ENCODE results near the gene CT47C1.
A peak's percentile ranks its signal among the peaks of the same experiment; 100 is the strongest.
"Not testable (repeated sequence)": the region's sequence is repeated elsewhere in the genome, so short reads cannot be mapped to it uniquely, and the experiment has no call there.

The CT47C1 gene

DNA sequence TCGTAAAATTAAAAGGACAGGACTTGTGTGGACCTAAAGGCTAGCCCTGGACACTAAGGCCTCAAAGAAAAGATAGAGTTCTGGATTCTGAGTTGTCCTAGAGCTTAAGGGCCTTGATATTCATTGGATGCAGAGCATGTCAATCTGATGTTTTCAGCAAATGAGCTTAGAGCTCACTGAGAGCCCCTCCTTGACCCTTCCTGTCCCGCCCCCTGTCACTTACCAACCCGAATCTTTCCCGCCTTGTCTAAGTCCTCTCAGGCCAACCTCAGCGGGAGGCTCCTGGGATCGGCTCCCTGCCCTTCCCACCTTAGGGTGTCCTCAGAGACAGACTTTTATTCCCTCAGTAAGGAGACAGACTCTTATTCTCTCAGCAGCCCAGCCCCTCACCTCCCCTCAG, at the start of gene CT47C1:
Gene CT47C1, plus strand, starts transcription at position 250 of the 400 bp plus-strand sequence. CDS start 233 bp downstream, outside the sequence.
- no peak for DNase-seq

DNA sequence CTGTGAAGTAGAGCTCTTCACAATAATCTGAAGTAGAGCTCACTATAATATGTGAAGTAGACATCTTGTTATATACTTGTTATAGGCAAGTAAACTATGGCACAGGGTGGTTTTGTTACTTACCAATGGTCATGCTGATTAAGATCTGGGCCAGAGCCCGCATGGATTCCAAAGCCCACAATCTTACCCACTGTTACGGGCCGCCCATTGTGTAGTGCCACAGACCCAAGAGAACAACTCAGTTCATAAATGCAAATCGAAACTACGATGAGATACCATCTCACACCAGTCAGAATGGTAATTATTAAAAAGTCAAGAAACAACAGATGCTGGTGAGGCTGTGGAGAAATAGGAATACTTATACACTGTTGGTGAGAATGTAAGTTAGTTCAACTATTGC, 46.9 kb upstream of the CT47C1 start:
- DNase-seq = no peak

DNA sequence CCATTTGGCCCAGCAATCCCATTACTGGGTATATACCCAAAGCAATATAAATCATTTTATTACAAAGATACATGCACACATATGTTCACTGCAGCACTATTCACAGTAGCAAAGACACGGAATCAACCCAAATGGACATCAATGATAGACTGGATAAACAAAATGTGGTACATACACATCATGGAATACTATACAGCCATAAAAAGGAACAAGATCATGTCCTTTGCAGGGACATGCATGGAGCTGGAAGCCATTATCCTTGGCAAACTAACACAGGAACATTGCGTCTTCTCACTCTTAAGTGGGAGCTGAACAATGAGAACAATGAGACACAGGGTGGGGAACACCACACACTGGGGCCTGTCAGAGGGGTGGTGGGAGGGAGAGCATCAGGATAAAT, 46.4 kb upstream of the CT47C1 start:
- DNase-seq = not testable (repeated sequence)

DNA sequence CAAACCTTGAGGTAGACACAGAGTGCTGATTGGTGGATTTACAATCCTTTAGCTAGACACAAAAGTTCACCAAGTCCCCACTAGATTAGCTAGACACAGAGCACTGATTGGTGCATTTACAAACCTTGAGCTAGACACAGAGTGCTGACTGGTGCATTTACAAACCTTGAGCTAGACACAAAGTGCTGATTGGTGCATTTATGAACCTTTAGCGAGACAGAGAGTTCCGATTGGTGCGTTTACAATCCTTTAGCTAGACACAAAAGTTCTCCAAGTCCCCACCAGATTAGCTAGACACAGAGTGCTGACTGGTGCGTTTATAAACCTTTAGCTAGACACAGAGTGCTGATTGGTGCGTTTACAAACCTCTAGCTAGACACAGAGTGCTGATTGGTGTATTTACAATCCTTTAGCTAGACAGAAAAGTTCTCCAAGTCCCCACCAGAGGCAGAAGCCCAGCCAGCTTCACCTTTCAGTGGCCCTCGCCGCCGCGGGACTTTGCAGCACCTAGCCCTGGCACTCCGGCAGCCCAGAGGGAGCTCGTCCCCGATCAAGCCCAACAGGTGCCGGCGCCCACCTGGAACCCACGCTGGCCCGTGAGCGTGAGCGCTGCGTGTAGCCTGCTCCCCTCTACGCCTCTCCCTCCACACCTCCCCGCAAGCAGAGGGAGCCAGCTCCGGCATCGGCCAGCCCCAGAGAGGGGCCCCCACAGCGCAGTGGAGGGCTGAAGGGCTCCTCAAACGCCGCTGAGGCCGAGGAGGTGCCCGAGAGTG, 44.6 kb upstream of the CT47C1 start:
- DNase-seq = not testable (repeated sequence)

DNA sequence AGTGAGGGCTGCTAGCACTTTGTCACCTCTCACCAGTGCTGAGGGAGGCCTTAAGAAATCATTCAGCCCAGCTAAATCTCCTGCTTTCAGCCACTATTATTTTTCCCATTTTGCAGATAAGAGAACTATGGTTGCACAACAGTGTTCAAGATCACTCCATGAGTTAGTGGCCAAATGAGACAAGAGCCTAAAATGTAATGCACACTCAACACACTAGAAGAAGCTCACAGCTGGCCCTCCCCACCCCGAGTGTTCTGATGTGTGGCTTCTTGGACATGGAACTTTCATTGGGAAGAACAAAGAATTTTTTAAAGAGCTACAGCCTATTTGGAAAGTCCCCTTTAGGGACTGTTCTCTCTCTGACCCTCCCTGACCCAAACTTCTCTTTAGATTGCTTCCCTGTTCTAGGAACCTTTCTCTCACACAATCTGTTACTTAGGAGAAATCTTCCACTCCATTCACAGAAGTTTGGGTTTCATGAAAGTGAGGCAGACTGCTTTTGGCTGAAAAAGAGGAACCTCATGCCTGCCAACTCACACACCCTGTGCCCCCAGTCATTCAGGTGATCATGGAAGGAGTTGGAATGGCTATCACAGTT, 44.0 kb upstream of the CT47C1 start:
- no peak for DNase-seq

DNA sequence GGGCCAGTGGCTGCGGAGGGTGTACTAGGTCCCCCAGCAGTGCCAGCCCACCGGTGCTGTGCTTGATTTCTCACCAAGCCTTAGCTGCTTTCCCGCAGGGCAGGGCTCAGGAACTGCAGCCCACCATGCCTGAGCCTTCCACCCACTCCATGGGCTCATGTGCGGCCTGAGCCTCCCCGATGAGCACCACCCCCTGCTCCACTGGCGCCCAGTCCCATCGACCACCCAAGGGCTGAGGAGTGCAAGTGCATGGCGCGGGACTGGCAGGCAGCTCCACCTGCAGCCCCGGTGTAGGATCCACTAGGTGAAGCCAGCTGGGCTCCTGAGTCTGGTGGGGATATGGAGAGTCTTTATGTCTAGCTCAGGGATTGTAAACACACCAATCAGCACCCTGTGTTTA, 43.1 kb upstream of the CT47C1 start:
- DNase-seq = not testable (repeated sequence)

DNA sequence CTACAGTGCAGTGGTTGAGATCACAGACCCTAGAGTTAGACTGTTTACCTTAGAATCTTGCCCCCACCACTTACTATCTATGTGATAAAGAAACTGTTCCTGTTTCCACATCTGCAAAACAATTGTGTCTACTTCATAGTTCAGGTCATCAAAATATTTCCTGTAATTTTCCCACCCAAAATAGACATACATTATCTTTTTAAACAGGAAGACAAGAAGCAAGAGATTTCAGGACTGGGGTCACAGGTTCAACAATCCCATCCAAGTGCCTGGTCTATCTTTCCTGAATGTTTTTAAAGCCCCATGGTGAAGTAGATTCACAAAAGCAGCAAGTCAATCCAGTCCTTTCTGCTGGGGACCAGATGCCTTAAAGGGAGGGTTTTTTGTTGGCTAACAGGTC, 41.8 kb upstream of the CT47C1 start:
- no peak for DNase-seq

DNA sequence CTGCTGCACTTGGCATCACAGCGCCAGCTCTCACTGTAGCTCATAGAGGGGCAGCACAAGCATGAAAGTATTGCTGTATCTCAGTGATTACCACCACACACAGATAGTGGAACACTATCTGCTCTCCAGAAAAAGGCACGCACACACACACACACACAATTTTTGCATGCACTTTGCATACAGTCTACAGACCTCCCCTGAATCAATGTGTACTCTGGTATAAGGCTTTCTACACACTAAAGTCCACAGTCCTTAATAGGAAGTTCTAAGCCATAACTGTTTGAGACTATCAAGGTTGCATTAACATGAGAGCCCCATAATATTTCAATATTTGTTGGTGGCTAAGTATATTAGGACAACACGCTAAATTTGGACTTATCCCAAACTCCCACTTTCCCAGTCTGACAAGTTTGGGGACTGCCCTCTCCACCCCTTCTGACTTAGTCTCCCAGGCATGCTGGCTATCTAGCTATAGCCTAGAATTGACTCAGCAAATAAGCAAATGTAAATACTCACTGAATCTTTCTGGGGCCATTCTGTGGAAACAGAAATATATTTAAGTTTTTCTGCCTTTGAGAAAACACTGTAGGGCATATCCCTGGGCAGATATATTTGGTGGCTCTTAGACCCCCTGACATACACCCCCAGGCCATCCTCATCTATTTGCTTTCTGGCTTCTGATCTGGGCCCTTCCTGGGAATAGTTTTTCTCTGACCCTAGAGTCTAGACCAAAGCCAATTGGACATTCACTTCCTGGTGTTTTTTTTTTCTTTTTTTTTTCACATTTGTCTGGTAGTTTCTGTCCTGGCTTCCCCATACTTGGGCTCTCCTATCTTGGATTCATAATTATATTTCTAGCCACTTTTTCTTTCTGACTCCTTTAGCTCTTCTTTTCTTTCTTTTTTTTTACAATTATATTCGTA, 36.4 kb upstream of the CT47C1 start:
- no peak for DNase-seq

DNA sequence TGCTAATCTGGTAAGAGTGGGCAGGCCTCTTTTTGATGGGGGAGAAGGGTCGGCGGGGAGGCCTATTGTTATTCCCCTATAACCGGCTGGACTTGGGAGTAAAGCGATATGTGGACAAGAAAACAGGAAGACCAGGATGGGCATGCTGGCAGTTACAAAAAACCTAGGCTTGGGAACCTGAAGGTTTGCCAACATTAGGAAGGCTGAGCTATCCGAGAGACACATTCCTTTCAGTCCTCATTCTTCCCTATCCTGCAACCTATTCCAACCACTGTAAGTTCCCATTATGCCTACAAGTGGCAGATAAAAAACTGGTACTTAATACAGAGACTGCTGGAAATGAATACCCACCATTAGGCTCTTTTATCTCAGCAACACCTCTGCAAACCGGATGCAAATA, 32.4 kb upstream of the CT47C1 start:
- no peak for DNase-seq

DNA sequence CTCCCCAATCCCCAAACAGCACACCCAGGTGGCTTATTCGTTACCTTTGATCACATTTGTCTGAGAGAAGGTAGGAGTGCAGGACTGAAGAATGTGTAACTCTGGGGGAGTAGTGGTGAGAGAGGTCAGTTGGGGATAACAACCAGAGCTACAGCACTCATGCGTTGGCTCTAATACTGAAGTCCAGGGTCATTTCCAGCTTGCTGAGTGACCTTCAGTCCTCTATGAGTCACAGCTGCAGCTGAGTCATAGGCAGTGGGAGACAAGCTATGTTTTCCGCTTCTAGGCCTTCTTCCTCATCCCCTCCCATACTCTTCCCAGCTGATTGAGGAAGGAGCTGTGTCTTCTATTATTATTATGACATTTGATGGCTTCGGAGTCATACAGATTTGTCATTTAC, 31.6 kb upstream of the CT47C1 start:
- DNase-seq = no peak

DNA sequence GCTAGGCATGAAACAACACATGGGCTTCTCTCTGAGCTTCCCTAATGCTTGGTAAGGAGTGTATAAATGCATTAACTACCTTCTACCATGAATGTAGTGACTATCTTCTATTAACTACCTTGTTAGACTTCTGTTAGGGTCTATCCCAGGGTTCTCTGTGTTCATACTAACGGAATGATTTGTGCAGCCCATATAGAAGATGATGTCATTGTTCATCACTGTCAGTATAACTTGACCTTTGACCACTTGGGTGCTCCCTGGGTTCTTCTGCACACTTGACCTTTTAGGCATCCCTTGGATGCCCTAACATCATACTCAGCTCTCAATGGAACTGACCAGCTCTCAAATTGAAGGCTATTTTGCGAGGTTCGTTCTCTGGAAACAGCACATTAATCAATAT, 30.8 kb upstream of the CT47C1 start:
- DNase-seq = no peak

DNA sequence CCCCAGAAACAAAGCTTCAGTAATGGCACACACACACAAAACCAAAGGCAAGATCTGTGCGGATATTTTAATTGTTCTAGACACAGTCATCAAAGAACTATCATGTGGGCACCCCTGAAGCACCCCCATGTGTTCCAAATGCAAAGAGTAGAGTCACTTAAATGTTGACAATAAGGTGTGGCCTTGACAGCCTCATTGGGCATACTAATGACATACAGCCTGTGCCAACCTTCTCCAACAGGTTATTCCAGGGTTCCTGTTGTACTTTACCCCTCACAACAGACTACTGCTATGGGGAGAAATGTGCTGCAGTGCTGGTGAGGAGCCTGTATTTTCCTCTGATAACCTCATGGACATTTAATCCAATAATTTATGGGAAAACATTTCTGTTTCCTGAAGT, 29.8 kb upstream of the CT47C1 start:
- no peak for DNase-seq

DNA sequence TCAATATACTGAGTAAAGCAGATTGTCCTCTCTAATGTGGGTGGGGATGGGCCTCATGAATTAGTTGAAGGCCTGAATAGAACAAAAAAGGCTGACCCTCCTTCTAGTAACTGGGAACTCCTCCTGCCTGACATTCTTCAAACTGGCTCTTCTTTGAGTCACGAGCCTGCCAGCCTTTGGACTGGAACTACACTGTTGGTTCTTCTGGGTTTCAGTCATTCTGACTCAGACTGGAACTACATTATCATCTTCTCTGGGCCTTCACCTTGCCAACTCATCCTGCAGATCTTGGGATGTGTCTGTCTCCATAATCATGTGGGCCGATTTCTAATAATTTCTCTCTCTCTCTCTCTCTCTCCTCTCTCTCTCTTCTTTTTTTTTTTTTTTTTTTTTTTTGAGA, 26.9 kb upstream of the CT47C1 start:
- no peak for DNase-seq

DNA sequence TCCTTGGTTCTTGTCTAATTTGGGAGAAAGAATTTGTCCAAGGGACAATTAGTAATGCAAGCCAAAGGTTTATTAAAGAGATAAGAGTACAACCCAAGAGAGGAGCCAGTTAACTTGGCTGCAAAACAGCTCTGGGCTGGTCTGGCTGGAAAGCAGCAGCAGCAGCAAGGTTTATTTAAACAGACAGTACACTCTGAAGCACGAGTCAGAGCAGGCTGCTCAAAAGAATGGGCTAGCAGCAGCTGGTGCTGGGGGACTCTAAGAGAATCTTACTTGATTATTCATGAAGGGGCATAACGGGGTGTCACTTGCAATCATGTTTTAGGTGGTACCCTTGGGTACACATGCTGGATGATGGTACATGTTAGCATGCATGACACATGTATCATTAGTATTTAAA, 17.1 kb upstream of the CT47C1 start:
- DNase-seq = no peak

DNA sequence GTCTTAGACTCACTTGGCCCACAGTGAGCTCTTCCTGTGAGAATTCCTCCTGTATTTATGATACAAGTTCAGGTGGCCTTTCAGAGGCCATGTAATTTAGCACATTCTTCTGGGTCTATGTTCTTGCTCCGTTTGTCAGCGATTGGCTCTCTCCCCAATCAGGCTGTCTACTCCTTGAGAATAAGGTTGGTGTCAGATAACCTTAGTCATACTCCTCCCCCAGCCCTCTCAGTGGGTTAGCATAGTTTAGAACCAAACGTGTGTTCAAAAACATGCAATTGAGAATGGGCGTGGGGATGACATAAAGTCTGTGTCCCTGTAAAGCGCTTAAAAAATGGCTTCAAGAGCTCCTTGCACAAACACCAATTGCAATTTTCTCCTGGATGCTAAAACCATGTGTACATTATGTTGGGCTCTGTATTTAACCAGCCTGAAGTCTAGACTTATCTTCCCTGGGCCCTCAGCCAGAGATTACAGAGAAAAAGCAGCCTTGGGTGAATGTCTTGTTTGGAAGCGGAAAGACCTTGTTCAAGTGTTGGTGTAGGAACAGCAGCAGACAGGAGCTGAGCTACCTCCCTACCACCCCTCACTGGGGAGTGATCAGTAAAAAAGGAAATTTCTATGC, 9.9 kb upstream of the CT47C1 start:
- DNase-seq = no peak

DNA sequence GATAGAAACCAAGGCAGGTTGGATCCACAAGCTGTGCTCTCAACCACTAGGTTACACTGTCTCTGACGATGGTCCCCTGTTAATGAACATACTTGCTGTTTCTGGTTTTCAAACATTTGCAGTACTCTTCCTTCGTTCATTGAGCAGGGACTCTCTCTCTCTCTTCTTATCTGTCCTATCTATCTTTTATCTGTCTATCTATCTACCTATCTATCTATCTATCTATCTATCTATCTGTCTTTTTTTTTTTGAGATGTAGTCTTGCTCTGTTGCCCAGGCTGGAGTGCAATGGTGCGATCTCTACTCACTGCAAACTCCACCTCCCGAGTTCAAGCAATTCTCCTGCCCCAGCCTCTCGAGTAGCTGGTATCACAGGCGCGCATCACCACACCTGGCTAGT, 9.4 kb upstream of the CT47C1 start:
- no peak for DNase-seq

DNA sequence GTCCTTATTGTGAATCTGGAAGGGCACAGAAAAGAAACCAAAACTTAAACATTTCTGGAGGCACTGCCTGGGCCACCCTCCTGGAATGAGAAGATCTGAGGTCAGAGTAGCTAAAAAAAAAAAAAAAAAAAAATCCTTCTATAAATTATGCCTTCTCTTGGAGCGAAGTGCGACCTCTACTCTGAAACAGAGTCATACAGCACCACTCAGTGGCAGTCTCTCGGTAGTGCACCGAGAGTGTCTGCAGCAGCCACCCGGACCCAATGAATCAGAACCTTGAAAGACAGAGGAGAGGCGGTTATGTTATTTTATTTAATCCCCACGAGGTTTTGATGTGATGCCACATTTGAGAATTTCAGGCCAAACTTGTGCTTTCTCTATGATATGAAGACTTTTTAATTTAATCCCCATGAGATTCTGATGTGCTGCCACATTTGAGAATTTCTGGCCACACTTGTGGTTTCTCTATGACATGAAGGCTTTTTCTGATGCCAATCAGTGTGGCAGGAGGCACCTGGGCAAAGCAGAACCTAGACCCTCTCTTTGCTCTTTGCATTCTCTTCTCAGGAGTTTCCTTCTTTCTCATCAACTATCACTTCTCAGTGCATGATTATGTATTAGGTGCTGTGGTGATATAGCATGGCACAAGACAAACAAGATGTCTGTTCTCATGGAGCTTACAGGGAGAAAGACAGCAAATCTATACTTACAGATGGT, 5.6 kb upstream of the CT47C1 start:
- peak; percentile 51 for DNase-seq

DNA sequence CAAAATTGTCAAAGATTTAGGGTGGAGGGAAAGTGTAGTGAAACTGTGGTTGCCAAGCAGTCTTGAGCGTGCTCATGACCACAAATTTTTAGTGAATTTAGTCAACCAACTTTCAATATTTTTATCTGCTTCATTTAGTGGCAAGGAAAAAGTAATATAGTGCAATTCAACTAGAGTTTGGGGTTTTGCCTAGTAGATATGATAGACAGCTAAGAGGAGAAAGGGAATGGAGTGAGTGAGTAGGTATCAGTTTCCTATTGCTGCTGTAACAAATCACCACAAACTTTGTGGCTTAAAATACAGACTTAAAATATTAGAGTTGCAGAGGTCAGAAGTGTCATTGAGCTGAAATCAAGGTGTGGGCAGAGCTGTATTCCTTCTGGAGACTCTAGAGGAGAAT, 3.7 kb upstream of the CT47C1 start:
- no peak for DNase-seq

DNA sequence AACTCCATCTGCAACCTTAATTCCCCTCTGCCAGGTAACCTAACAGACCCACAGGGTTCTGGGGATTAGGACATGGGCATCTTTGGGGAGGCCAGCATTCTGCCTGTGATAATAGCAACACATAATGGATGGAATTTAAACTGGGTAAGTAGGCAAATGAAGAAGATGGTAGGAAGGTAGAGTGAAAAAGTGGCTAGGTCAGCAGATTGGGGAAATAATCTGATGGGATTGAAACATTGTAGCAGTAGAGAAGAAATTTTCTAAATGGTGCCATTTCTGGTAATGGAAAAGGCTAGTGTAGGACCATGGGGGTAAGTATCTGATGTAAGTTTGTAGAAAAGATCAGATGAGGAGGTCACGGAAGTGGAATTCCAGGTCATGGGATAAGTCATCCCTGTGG, 3.0 kb upstream of the CT47C1 start:
- no peak for DNase-seq

DNA sequence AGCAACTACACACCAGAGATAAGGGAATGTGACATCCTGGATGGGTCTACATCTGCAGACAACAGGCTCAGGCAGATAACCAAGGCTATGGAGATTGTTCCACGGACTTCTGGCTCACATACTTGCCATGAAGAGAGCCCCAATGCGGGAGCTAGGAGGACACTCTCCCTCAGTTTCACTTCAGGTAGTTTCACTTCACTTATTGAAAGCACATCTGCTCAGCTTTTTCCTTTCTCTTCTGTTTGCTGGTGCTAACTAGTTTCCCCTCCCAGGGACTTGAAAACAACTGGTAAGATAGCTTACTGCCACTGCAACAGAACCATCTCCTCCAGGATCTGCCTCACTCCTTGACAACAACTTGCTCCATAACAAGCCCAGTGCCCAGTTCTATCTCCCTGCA, 1.4 kb upstream of the CT47C1 start:
- no peak for DNase-seq

DNA sequence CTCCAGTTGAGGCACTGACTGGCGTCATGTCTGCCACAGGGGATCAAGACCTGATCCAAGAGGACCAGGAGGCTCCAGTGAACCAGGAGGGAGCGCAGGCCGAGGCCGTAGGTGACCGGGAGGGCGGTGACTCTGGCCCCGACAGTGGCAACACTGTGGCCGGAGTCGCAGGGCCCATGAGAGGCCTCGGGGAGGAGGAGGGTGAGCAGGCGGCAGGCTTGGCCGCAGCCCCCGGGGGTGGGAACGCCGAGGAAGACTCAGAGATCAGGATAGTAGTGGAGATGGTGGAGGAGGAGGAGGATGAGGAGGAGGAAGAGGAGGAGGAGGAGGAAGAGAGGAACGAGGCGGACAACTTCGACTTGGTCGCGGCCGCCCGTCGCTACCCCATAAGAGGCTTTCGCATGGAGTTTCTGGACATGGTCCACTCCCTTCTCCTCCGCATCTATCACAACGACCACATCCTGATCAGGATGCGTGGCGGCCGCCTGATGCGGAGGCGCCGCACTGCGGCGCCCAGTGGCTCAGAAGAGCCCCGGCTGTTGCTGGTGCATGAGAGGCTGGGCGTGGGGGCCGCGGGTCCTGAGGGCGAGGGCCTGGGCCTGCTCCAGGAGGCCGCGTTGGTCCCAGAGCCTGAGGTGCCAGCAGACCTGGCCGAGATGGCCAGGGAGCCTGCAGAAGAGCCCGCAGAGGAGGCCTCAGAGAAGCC, 560 bp downstream of the CT47C1 start:
- DNase-seq = no peak

DNA sequence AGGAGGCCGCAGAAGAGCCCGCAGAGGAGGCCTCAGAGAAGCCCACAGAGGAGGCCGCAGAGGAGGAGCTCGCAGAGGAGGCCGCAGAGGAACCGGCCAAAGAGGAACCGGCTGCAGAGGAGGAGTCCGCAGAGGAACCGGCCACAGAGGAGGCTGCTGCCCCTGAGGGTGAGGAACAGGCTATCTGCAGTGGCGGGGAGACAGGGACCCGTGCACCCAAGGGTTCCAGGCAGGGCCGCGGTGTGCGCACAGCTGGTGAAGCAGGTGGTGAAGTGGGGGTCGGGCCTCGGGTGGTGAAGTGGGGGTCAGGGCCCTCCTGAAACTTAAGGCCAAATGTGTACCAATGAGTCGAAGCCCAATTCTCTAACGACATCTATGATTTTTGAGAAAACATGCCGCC, 1.1 kb downstream of the CT47C1 start:
- no peak for DNase-seq

Measured in activated CD8-positive, alpha-beta memory T cell treated with anti-CD3 and anti-CD28 coated beads, Interleukin-2, amount 50 U/mL, for 48 hours (primary cell).